Fibroblast of the conjunctiva (primary cell): Measurements from ENCODE around the gene CHGA.

ENCODE experiments used
- DNase-seq: peaks from one replicate; pipeline ENCODE4 v3.0.0-alpha.2; 2010; ENCODE audit warnings: low read depth

The CHGA gene

GRCh38 chr14:92905667-92906066 lies 17.3 kb upstream of the CHGA start:
- no peak for DNase-seq

- no peak for DNase-seq
Observed at GRCh38 chr14:92906420-92906819, 16.5 kb upstream of the CHGA start.

- no peak for DNase-seq
Observed at GRCh38 chr14:92906823-92907222, 16.1 kb upstream of the CHGA start.

- DNase-seq = no peak
Observed at GRCh38 chr14:92907316-92907911, 15.5 kb upstream of the CHGA start.

GRCh38 chr14:92914087-92914656 lies 8.8 kb upstream of the CHGA start:
- no peak for DNase-seq

- no peak for DNase-seq
Observed at GRCh38 chr14:92916201-92916600, 6.7 kb upstream of the CHGA start.

GRCh38 chr14:92917041-92917940 lies 5.7 kb upstream of the CHGA start:
- no peak for DNase-seq

- DNase-seq = no peak
Observed at GRCh38 chr14:92917956-92918355, 5.0 kb upstream of the CHGA start.

- DNase-seq = no peak
Observed at GRCh38 chr14:92920001-92920400, 2.9 kb upstream of the CHGA start.

- DNase-seq = no peak
Observed at GRCh38 chr14:92922155-92922735, 705 bp upstream of the CHGA start.

- no peak for DNase-seq
Observed at GRCh38 chr14:92923744-92924103, 774 bp downstream of the CHGA start.

GRCh38 chr14:92924247-92924646 lies 1.3 kb downstream of the CHGA start:
- DNase-seq = no peak

GRCh38 chr14:92925446-92925845 lies 2.5 kb downstream of the CHGA start:
- DNase-seq = no peak

- DNase-seq = no peak
Observed at GRCh38 chr14:92926180-92926845, 3.4 kb downstream of the CHGA start.

- no peak for DNase-seq
Observed at GRCh38 chr14:92926931-92927330, 4.0 kb downstream of the CHGA start.

- DNase-seq = no peak
Observed at GRCh38 chr14:92927349-92928257, 4.7 kb downstream of the CHGA start.

- DNase-seq = no peak
Observed at GRCh38 chr14:92928258-92928629, 5.3 kb downstream of the CHGA start.

GRCh38 chr14:92928961-92929688 lies 6.2 kb downstream of the CHGA start:
- DNase-seq = no peak

- DNase-seq = no peak
Observed at GRCh38 chr14:92929689-92930608, 7.0 kb downstream of the CHGA start.
